ENCODE results near the gene SPTAN1. TPM values are rescaled to one million over a fixed set of nuclear protein-coding genes. Genes with fewer than 3 reads are reported as not detected.

SPTAN1 gene
- total RNA-seq, 1 experiment from 2014 or later: 111 TPM

- Histone ChIP-seq H3K4me3 (replicated peaks in 1 of 2; ENCODE audit: low read depth in 1 of 2, low read length in 2 of 2) (no peak overlapping the region), H3K27me3 (ENCODE audit: insufficient read depth, low read length) (no peaks in the 10 kb centered on the region), H3K9me3 (ENCODE audit: control insufficient read depth in 1 of 2, insufficient read depth in 1 of 2, low read depth in 1 of 2, low read length in 2 of 2) (no peaks in the 10 kb centered on the region), H3K9ac (ENCODE audit: low read length) (no peak overlapping the region), H3K4me2 (ENCODE audit: low read length) (no peak overlapping the region), H3K9me2 (ENCODE audit: insufficient read depth) (no peaks in the 10 kb centered on the region), H3K27ac (ENCODE audit: low read depth, low read length) (no peak overlapping the region), H3K79me2 (ENCODE audit: insufficient read depth, low read length) (no peaks in the 10 kb centered on the region), H2AFZ (ENCODE audit: low read depth, low read length, poor library complexity, severe bottlenecking) (no peak overlapping the region), H3K36me3 (ENCODE audit: control insufficient read depth in 1 of 2, insufficient read depth in 2 of 2, low read length in 2 of 2) (peaks cover 0 to 5% of the 10 kb centered on the region in 2 experiments; a peak in 1 of 4 replicates), H4K20me1 (ENCODE audit: insufficient read depth) (no peaks in the 10 kb centered on the region), H3K4me1 (ENCODE audit: control insufficient read depth in 1 of 2, insufficient read depth in 2 of 2, low read length in 2 of 2) (peaks cover 0 to 6% of the 10 kb centered on the region in 2 experiments; a peak in 2 of 4 replicates)
- TF ChIP-seq CTCF (IDR thresholded peaks at IDR 0.05 in 2 of 3, conservative IDR thresholded peaks at IDR 0.05 in 1 of 3; ENCODE audit: borderline replicate concordance in 1 of 3, insufficient read depth in 1 of 3, low read depth in 2 of 3, low read length in 2 of 3): no peak
- TF ChIP-seq MAX (IDR thresholded peaks at IDR 0.05): no peak
- no peak for TF ChIP-seq SRF (IDR thresholded peaks at IDR 0.05; ENCODE audit: low read depth)
- ChIA-PET CTCF (no interaction called here), RAD21 (ENCODE audit: low non-redundant PET in 1 of 2, low total read pairs in 2 of 2, uncharacterized antibody in 2 of 2, unreplicated experiment in 2 of 2) (no interaction called here), POLR2A (no interaction called here)
- DNase-seq (ENCODE audit: low read depth, low spot score): no peak
- BruUV-seq (replicated peaks): no TSS peak
- ATAC-seq: no peak
- intact Hi-C loops (cut with micrococcal nuclease): no loop called here
Observed at GRCh38 chr9:128546504-128546903, 5.9 kb upstream of the SPTAN1 start.

GRCh38 chr9:128548876-128549275, 3.5 kb upstream of the SPTAN1 start:
- RAD21 ChIA-PET (ENCODE audit: low non-redundant PET in 1 of 2, low total read pairs in 2 of 2, uncharacterized antibody in 2 of 2, unreplicated experiment in 2 of 2): no interaction called here
- intact Hi-C loops (cut with micrococcal nuclease): no loop called here
- Histone ChIP-seq H3K9me3 (ENCODE audit: control insufficient read depth in 1 of 2, insufficient read depth in 1 of 2, low read depth in 1 of 2, low read length in 2 of 2) (no peaks in the 10 kb centered on the region), H4K20me1 (ENCODE audit: insufficient read depth) (0 out of 2 replicates have a peak, but pooled peaks cover 2% of the 10 kb centered on the region), H3K4me1 (ENCODE audit: control insufficient read depth in 1 of 2, insufficient read depth in 2 of 2, low read length in 2 of 2) (peaks cover 9 to 15% of the 10 kb centered on the region in 2 experiments), H3K4me2 (ENCODE audit: low read length) (no peak overlapping the region), H3K36me3 (ENCODE audit: control insufficient read depth in 1 of 2, insufficient read depth in 2 of 2, low read length in 2 of 2) (no peaks in the 10 kb centered on the region), H3K9me2 (ENCODE audit: insufficient read depth) (no peaks in the 10 kb centered on the region), H3K79me2 (ENCODE audit: insufficient read depth, low read length) (peaks cover 12% of the 10 kb centered on the region), H3K27ac (ENCODE audit: low read depth, low read length) (no peak overlapping the region), H3K4me3 (replicated peaks in 1 of 2; ENCODE audit: low read depth in 1 of 2, low read length in 2 of 2) (no peak overlapping the region), H3K9ac (ENCODE audit: low read length) (no peak overlapping the region), H2AFZ (ENCODE audit: low read depth, low read length, poor library complexity, severe bottlenecking) (no peak overlapping the region), H3K27me3 (ENCODE audit: insufficient read depth, low read length) (no peaks in the 10 kb centered on the region)
- no peak for ATAC-seq
- DNase-seq (ENCODE audit: low read depth, low spot score): no peak
- POLR2A ChIA-PET: no interaction called here
- BruUV-seq (replicated peaks): no TSS peak
- CTCF ChIA-PET: no interaction called here
- TF ChIP-seq SRF (IDR thresholded peaks at IDR 0.05; ENCODE audit: low read depth): no peak
- no peak for TF ChIP-seq FOSL1 (IDR thresholded peaks at IDR 0.05; ENCODE audit: low read depth)
- TF ChIP-seq SIN3A (IDR thresholded peaks at IDR 0.05; ENCODE audit: low read depth): no peak
- no peak for TF ChIP-seq ZBTB33 (IDR thresholded peaks at IDR 0.05; ENCODE audit: extremely low read depth, insufficient replicate concordance, low read length)
- no peak for TF ChIP-seq CTCF (IDR thresholded peaks at IDR 0.05 in 2 of 3, conservative IDR thresholded peaks at IDR 0.05 in 1 of 3; ENCODE audit: borderline replicate concordance in 1 of 3, insufficient read depth in 1 of 3, low read depth in 2 of 3, low read length in 2 of 3)
